Gastroesophageal sphincter (tissue), 4 donors: ENCODE measurements around the gene MYO7A. TPM values are rescaled to one million over a fixed set of nuclear protein-coding genes. Genes with fewer than 3 reads are reported as not detected.

Source experiments
- ATAC-seq: fragments of 150-250 bp; one replicate; pipeline ENCODE4 v1.9.1; 2016; ENCODE audit warnings: mild to moderate bottlenecking, moderate library complexity
- H3K27ac ChIP-seq, 4 donors: fragments of 200-600 bp; sonication (generic) in 3 of 4; 1 replicate in 3 of 4; 2 replicates in 1 of 4; pipeline ENCODE4 v1.5.1; 2016 to 2019
- H3K27me3 ChIP-seq: fragments of 200-600 bp; sonication (generic); one replicate; pipeline ENCODE4 v1.5.1; 2019
- H3K36me3 ChIP-seq, 2 donors: fragments of 200-600 bp; sonication (generic); one replicate each; pipeline ENCODE4 v1.5.1; 2019; ENCODE audit warnings: control low read depth in 1 of 2
- H3K4me1 ChIP-seq, 3 donors: fragments of 200-600 bp; sonication (generic); 1 replicate in 2 of 3; 2 replicates in 1 of 3; pipeline ENCODE4 v1.5.1; 2016 to 2019; ENCODE audit warnings: control low read depth in 2 of 3
- H3K4me3 ChIP-seq, 2 donors: fragments of 200-600 bp; sonication (generic); one replicate each; pipeline ENCODE4 v1.5.1; 2019; ENCODE audit warnings: mild to moderate bottlenecking in 1 of 2, moderate library complexity in 1 of 2
- H3K9me3 ChIP-seq, 3 donors: fragments of 200-600 bp; sonication (generic); one replicate each; pipeline ENCODE4 v1.5.1; 2017 to 2019; ENCODE audit warnings: control low read depth in 2 of 3
- CTCF ChIP-seq, 4 experiments: fragments of 200-600 bp in 2 of 4; fragments of 450-650 bp in 2 of 4; sonication (generic) in 1 of 4; IDR thresholded peaks; one replicate each; pipeline ENCODE4 v1.5.1; 2017 to 2019; ENCODE audit warnings: antibody characterized with exemption in 4 of 4, mild to moderate bottlenecking in 2 of 4, moderate library complexity in 2 of 4
- EP300 ChIP-seq: sonication (generic); formaldehyde crosslinking; IDR thresholded peaks from one replicate; pipeline ENCODE4 v1.6.1; 2017; ENCODE audit warnings: antibody characterized with exemption, mild to moderate bottlenecking
- POLR2A ChIP-seq, 2 donors: fragments of 450-650 bp; IDR thresholded peaks; one replicate each; pipeline ENCODE4 v1.6.1; 2017; ENCODE audit warnings: antibody characterized with exemption in 2 of 2, mild to moderate bottlenecking in 2 of 2, moderate library complexity in 1 of 2
- POLR2AphosphoS5 ChIP-seq: sonication (generic); formaldehyde crosslinking; IDR thresholded peaks from one replicate; pipeline ENCODE4 v1.6.1; 2017; ENCODE audit warnings: antibody characterized with exemption
- WGBS, 2 donors: methylation state at CpG; one replicate each; pipeline ENCODE4 v1.1.5; 2018; ENCODE audit warnings: low coverage in 1 of 2; 5-methylcytosine and 5-hydroxymethylcytosine counted together
- total RNA-seq, 4 donors: library from RNA; depleted of rRNA; stranded (reverse); fragments of >200 nt; gene quantifications; one replicate each; pipeline ENCODE4 v1.1.0, GENCODE V29; 2016

The MYO7A gene
- total RNA-seq, 4 donors from 2014 or later: 4.0 to 11.8 (median 8.7) TPM

- Histone ChIP-seq H3K36me3 (peaks cover 0 to 9% of the 10 kb centered on the region in 2 donors), H3K27ac (no peak overlapping the region), H3K4me3 (no peak overlapping the region), H3K27me3 (peaks cover 14% of the 10 kb centered on the region), H3K9me3 (no peaks in the 10 kb centered on the region), H3K4me1 (no peaks in the 10 kb centered on the region)
- ATAC-seq: no peak
- WGBS, 2 donors: no CpG with 5 or more reads among the region's 11 CpGs
- TF ChIP-seq POLR2A (IDR thresholded peaks at IDR 0.05) (no peak), POLR2AphosphoS5 (no peak), EP300 (no peak), CTCF (IDR thresholded peaks at IDR 0.05) (no peak)
These were observed 63.4 kb downstream of the MYO7A start for GRCh38 chr11:77191429-77191822.

- no peaks in the 10 kb centered on the region for H3K4me1 ChIP-seq
- no peak overlapping the region for H3K4me3 ChIP-seq
- ATAC-seq: no peak
- peaks cover 0 to 9% of the 10 kb centered on the region in 2 donors for H3K36me3 ChIP-seq
- no peak overlapping the region for H3K27ac ChIP-seq
- 33 to 65% methylated on average over 1 to 5 of the region's 27 CpGs for WGBS, 2 donors
- no peak for TF ChIP-seq POLR2AphosphoS5
- TF ChIP-seq CTCF (IDR thresholded peaks at IDR 0.05): peak in 2 of 4 experiments; percentile 21 to 44
- H3K9me3 ChIP-seq: no peaks in the 10 kb centered on the region
- H3K27me3 ChIP-seq: peaks cover 14% of the 10 kb centered on the region
These were observed 63.9 kb downstream of the MYO7A start for GRCh38 chr11:77191823-77192495.

GRCh38 chr11:77193167-77193566 lies 65.1 kb downstream of the MYO7A start:
- no peak overlapping the region for H3K4me3 ChIP-seq
- peaks cover 0 to 9% of the 10 kb centered on the region in 2 donors for H3K36me3 ChIP-seq
- H3K9me3 ChIP-seq: no peaks in the 10 kb centered on the region
- no peak overlapping the region for H3K27ac ChIP-seq
- TF ChIP-seq POLR2A (IDR thresholded peaks at IDR 0.05) (no peak), CTCF (IDR thresholded peaks at IDR 0.05) (no peak), EP300 (no peak), POLR2AphosphoS5 (no peak)
- no peaks in the 10 kb centered on the region for H3K4me1 ChIP-seq
- ATAC-seq: no peak
- peaks cover 14% of the 10 kb centered on the region for H3K27me3 ChIP-seq

GRCh38 chr11:77193911-77194830 lies 66.1 kb downstream of the MYO7A start:
- Histone ChIP-seq H3K36me3 (peaks cover 0 to 9% of the 10 kb centered on the region in 2 donors), H3K27ac (no peak overlapping the region), H3K4me3 (no peak overlapping the region), H3K27me3 (peaks cover 14% of the 10 kb centered on the region), H3K9me3 (no peaks in the 10 kb centered on the region), H3K4me1 (no peaks in the 10 kb centered on the region)
- WGBS, 2 donors: no CpG with 5 or more reads among the region's 15 CpGs
- ATAC-seq: no peak
- TF ChIP-seq CTCF (IDR thresholded peaks at IDR 0.05) (no peak), POLR2A (IDR thresholded peaks at IDR 0.05) (no peak), EP300 (no peak), POLR2AphosphoS5 (no peak)
